Spleen (tissue), 11 donors: Measurements from ENCODE around the gene OR7C1. TPM values are rescaled to one million over a fixed set of nuclear protein-coding genes. Genes with fewer than 3 reads are reported as not detected.

Experiments
- DNase-seq: peaks from one replicate; pipeline ENCODE4 v3.0.0-alpha.2; 2020
- H3K27ac ChIP-seq, 8 donors: fragments of 200-600 bp; sonication (generic) in 7 of 8; 1 replicate in 4 of 8; 2 replicates in 4 of 8; pipeline versions ENCODE4 v1.5.0 to v1.8.0; 2016 to 2021; ENCODE audit warnings: inconsistent platforms in 4 of 8, mild to moderate bottlenecking in 4 of 8, moderate library complexity in 1 of 8
- H3K27me3 ChIP-seq, 7 donors: fragments of 200-600 bp; sonication (generic) in 6 of 7; replicated peaks in 1 of 7; 1 replicate in 4 of 7; 2 replicates in 3 of 7; pipeline versions ENCODE4 v1.5.0 to v1.8.0; 2016 to 2021; ENCODE audit warnings: inconsistent platforms in 3 of 7, mild to moderate bottlenecking in 1 of 7
- H3K36me3 ChIP-seq, 6 donors: fragments of 200-600 bp; sonication (generic) in 5 of 6; 1 replicate in 4 of 6; 2 replicates in 2 of 6; pipeline versions ENCODE4 v1.5.0 to v1.8.0; 2016 to 2021; ENCODE audit warnings: inconsistent platforms in 2 of 6
- H3K4me1 ChIP-seq, 6 donors: fragments of 200-600 bp; sonication (generic) in 5 of 6; 1 replicate in 3 of 6; 2 replicates in 3 of 6; pipeline versions ENCODE4 v1.5.0 to v1.8.0; 2016 to 2021; ENCODE audit warnings: inconsistent platforms in 3 of 6
- H3K4me3 ChIP-seq, 8 donors: fragments of 200-600 bp; sonication (generic) in 7 of 8; 1 replicate in 4 of 8; 2 replicates in 4 of 8; pipeline versions ENCODE4 v1.5.0 to v1.8.0; 2016 to 2021; ENCODE audit warnings: inconsistent platforms in 4 of 8, mild to moderate bottlenecking in 4 of 8, moderate library complexity in 2 of 8
- H3K9me3 ChIP-seq, 8 donors: fragments of 200-600 bp; sonication (generic) in 7 of 8; 1 replicate in 4 of 8; 2 replicates in 4 of 8; pipeline versions ENCODE4 v1.5.0 to v1.8.0; 2016 to 2021; ENCODE audit warnings: inconsistent platforms in 4 of 8
- CTCF ChIP-seq, 11 experiments: fragments of 200-600 bp in 7 of 11; fragments of 450-650 bp in 4 of 11; sonication (generic) in 4 of 11; IDR thresholded peaks in 8 of 11; conservative IDR thresholded peaks in 3 of 11; 1 replicate in 7 of 11; 2 replicates in 4 of 11; pipeline versions ENCODE4 v1.4.0 to v1.8.0; 2016 to 2021; ENCODE audit warnings: antibody characterized with exemption in 11 of 11, inconsistent platforms in 4 of 11, mild to moderate bottlenecking in 1 of 11
- POLR2A ChIP-seq, 3 donors: fragments of 450-650 bp; IDR thresholded peaks; one replicate each; pipeline ENCODE4 v1.5.1; 2017; ENCODE audit warnings: antibody characterized with exemption in 3 of 3, mild to moderate bottlenecking in 1 of 3
- POLR2AphosphoS5 ChIP-seq, 3 donors: sonication (generic); formaldehyde crosslinking; IDR thresholded peaks; one replicate each; pipeline ENCODE4 v1.5.1; 2017; ENCODE audit warnings: antibody characterized with exemption in 3 of 3
- WGBS, 5 donors: extraction: QIAGEN DNeasy Blood & Tissue Kit in 3 of 5; methylation state at CpG; one replicate each; pipeline versions ENCODE4 v1.1.5 to v1.1.7; 2013 to 2018; 5-methylcytosine and 5-hydroxymethylcytosine counted together
- intact Hi-C: fragments of 100-400 bp; cut with DNase I; formaldehyde crosslinking; loops from one replicate; pipeline ENCODE4 v1.15.0; 2023; ENCODE audit warnings: low total_unique reads
- polyA plus RNA-seq, 3 donors: library from polyadenylated mRNA; stranded (reverse); fragments of 200-250 nt; gene quantifications; one replicate each; pipeline ENCODE4 v1.2.1, GENCODE V29; 2013
- small RNA-seq, 4 donors: library from RNA; depleted of rRNA; stranded (forward); fragments of <200 nt; gene quantifications; one replicate each; pipeline ENCODE3, GENCODE V24; 2016
- total RNA-seq, 7 donors: library from RNA; depleted of rRNA in 3 of 7; stranded (reverse); fragments of >200 nt in 3 of 7; fragmentation: NEBNext Ultra II Directional in 4 of 7; extraction: Animal tissue kit (Norgen Biotek cat#: 25700) in 4 of 7; gene quantifications; one replicate each; pipeline versions ENCODE4 v1.1.0 to v1.2.1, GENCODE V29; 2016 to 2021
- donor health status: healthy with polysubstance abuse.
- donor health status: DM: no; HTN: no; CAD: no; lungs with moderate emphysema.
- donor health status: DM: no; HTN: no; CAD: no.
- donor health status: Bipolar disorder and iron deficiency.
- donor health status: healthy.
- donor health status: DM: no; HTN: no; CAD: no.
- donor health status: DM: yes; HTN: yes; CAD: no.

The OR7C1 gene
- total and polyA plus RNA-seq, 10 donors, result under 0.01 to 0.02 TPM; not detected in 8

- TF ChIP-seq POLR2AphosphoS5 (IDR thresholded peaks at IDR 0.05), result no peak
- no peak for TF ChIP-seq CTCF (IDR thresholded peaks at IDR 0.05 in 8 of 11, conservative IDR thresholded peaks at IDR 0.05 in 3 of 11)
- no peak for TF ChIP-seq POLR2A (IDR thresholded peaks at IDR 0.05)
- intact Hi-C loops, result no loop called here
- H3K4me1 ChIP-seq, result no peaks in the 10 kb centered on the region
- H3K27ac ChIP-seq, result no peak overlapping the region
- 83 to 94% (median 91%) methylated on average over 2 of the region's 2 CpGs for WGBS, 5 donors
- no peaks in the 10 kb centered on the region for H3K9me3 ChIP-seq
- peaks cover 0 to 15% (median 0%) of the 10 kb centered on the region in 7 donors for H3K27me3 ChIP-seq
- DNase-seq, result no peak
- no peak overlapping the region for H3K4me3 ChIP-seq
- peaks cover 0 to 95% (median 4%) of the 10 kb centered on the region in 6 donors for H3K36me3 ChIP-seq
These were observed 72.9 kb downstream of the OR7C1 start for GRCh38 chr19:14762111-14762510.

GRCh38 chr19:14761607-14762006 is 73.4 kb downstream of the OR7C1 start:
- no peak overlapping the region for H3K27ac ChIP-seq
- H3K4me3 ChIP-seq, result no peak overlapping the region
- 63 to 82% (median 81%) methylated on average over 5 of the region's 5 CpGs for WGBS, 5 donors
- peak; percentile 2 for DNase-seq
- H3K4me1 ChIP-seq, result no peaks in the 10 kb centered on the region
- TF ChIP-seq POLR2AphosphoS5 (IDR thresholded peaks at IDR 0.05) (no peak), CTCF (IDR thresholded peaks at IDR 0.05 in 8 of 11, conservative IDR thresholded peaks at IDR 0.05 in 3 of 11) (no peak), POLR2A (IDR thresholded peaks at IDR 0.05) (no peak)
- no peaks in the 10 kb centered on the region for H3K9me3 ChIP-seq
- intact Hi-C loops, result no loop called here
- H3K27me3 ChIP-seq, result peaks cover 0 to 15% (median 0%) of the 10 kb centered on the region in 7 donors
- H3K36me3 ChIP-seq, result peaks cover 0 to 95% (median 4%) of the 10 kb centered on the region in 6 donors

- no peak overlapping the region for H3K4me3 ChIP-seq
- H3K27ac ChIP-seq, result no peak overlapping the region
- WGBS, 5 donors, result 52 to 78% (median 71%) methylated on average over 14 to 16 of the region's 16 CpGs
- DNase-seq, result peak; percentile 23
- no peak for TF ChIP-seq CTCF (IDR thresholded peaks at IDR 0.05 in 8 of 11, conservative IDR thresholded peaks at IDR 0.05 in 3 of 11)
- no peak for TF ChIP-seq POLR2A (IDR thresholded peaks at IDR 0.05)
- no peak for TF ChIP-seq POLR2AphosphoS5 (IDR thresholded peaks at IDR 0.05)
- peaks cover 0 to 95% (median 5%) of the 10 kb centered on the region in 6 donors for H3K36me3 ChIP-seq
- H3K9me3 ChIP-seq, result no peaks in the 10 kb centered on the region
- no peaks in the 10 kb centered on the region for H3K4me1 ChIP-seq
- intact Hi-C loops, result no loop called here
- H3K27me3 ChIP-seq, result peaks cover 0 to 5% (median 0%) of the 10 kb centered on the region in 7 donors
These were observed 76.2 kb downstream of the OR7C1 start for GRCh38 chr19:14758816-14759215.

- Histone ChIP-seq H3K27me3 (no peaks in the 10 kb centered on the region), H3K4me1 (no peaks in the 10 kb centered on the region), H3K27ac (no peak overlapping the region), H3K4me3 (no peak overlapping the region), H3K36me3 (peaks cover 0 to 88% (median 2%) of the 10 kb centered on the region in 6 donors), H3K9me3 (no peaks in the 10 kb centered on the region)
- DNase-seq, result no peak
- TF ChIP-seq CTCF (IDR thresholded peaks at IDR 0.05 in 8 of 11, conservative IDR thresholded peaks at IDR 0.05 in 3 of 11) (no peak), POLR2AphosphoS5 (IDR thresholded peaks at IDR 0.05) (no peak), POLR2A (IDR thresholded peaks at IDR 0.05) (no peak)
- intact Hi-C loops, result no loop called here
- 56 to 76% (median 65%) methylated on average over 6 of the region's 6 CpGs for whole genome bisulfite sequencing, 5 donors
These were observed 86.4 kb downstream of the OR7C1 start for GRCh38 chr19:14748601-14749000.

Small RNA genes lying within 50 kb of the gene (small RNA-seq; reads per million reads assigned to genes)
- 0 reads per million in 4 donors for gene AC005255.1

Other genes starting within 250 kb of the OR7C1 start
- 10 to 100 TPM in 3 of 7 donors, 1 to 10 TPM in 4; 2.0 to 16.3 (median 3.7) TPM for gene ADGRE3, start 160.3 kb downstream of the OR7C1 start, total RNA-seq
- under 1 TPM; 0.05 to 0.48 (median 0.17) TPM for gene ADGRE3, start 160.3 kb downstream of the OR7C1 start, polyA plus RNA-seq
- 10 to 100 TPM; 21.7 to 43.5 (median 34.8) TPM for gene ZNF333, start 145.1 kb downstream of the OR7C1 start, total RNA-seq
- gene ZNF333, start 145.1 kb downstream of the OR7C1 start, polyA plus RNA-seq, result 10 to 100 TPM in 1 of 3 donors, 1 to 10 TPM in 2; 7.7 to 10.3 (median 9.2) TPM
- gene ADGRE2, start 56.6 kb downstream of the OR7C1 start, total RNA-seq, result 100 to 1,000 TPM in 4 of 7 donors, 10 to 100 TPM in 3; 58.0 to 183 (median 100) TPM
- 1 to 10 TPM; 4.0 to 9.9 (median 6.0) TPM for gene ADGRE2, start 56.6 kb downstream of the OR7C1 start, polyA plus RNA-seq
- not detected for gene OR7A5, start within 50 bp of the OR7C1 start, total RNA-seq
- not detected for gene OR7A5, start within 50 bp of the OR7C1 start, polyA plus RNA-seq
- gene OR7A10, start 13.7 kb upstream of the OR7C1 start, total RNA-seq, result not detected
- not detected for gene OR7A10, start 13.7 kb upstream of the OR7C1 start, polyA plus RNA-seq
- not detected for gene OR7A17, start 50.9 kb upstream of the OR7C1 start, total RNA-seq
- not detected for gene OR7A17, start 50.9 kb upstream of the OR7C1 start, polyA plus RNA-seq
- gene OR7C2, start 106.3 kb upstream of the OR7C1 start, total RNA-seq, result not detected
- not detected for gene OR7C2, start 106.3 kb upstream of the OR7C1 start, polyA plus RNA-seq
- not detected for gene SLC1A6, start 144.7 kb upstream of the OR7C1 start, total RNA-seq
- gene SLC1A6, start 144.7 kb upstream of the OR7C1 start, polyA plus RNA-seq, result not detected
- not detected for gene CASP14, start 214.3 kb upstream of the OR7C1 start, total RNA-seq
- not detected for gene CASP14, start 214.3 kb upstream of the OR7C1 start, polyA plus RNA-seq
- gene OR1I1, start 247.0 kb upstream of the OR7C1 start, total RNA-seq, result not detected
- under 1 TPM in 1 of 3 donors, not detected in 2; 0.06 TPM for gene OR1I1, start 247.0 kb upstream of the OR7C1 start, polyA plus RNA-seq